KMS-11 (cell line): ENCODE data around the gene KLHDC3.
A peak's percentile ranks its signal among the peaks of the same experiment; 100 is the strongest.

Experiments used
- H2AFZ ChIP-seq: fragments of 200-600 bp; sonication (generic); 2 replicates; pipeline ENCODE4 v1.6.1; 2016; ENCODE audit warnings: antibody characterized with exemption, mixed run types, low read depth
- H3K27ac ChIP-seq: fragments of 200-600 bp; sonication (generic); 2 replicates; pipeline ENCODE4 v1.6.1; 2016; ENCODE audit warnings: mild to moderate bottlenecking, mixed run types
- H3K27me3 ChIP-seq: fragments of 200-600 bp; sonication (generic); 2 replicates; pipeline ENCODE4 v1.6.1; 2017; ENCODE audit warnings: mild to moderate bottlenecking, low read depth, mixed run types, moderate library complexity; ENCODE audit not compliant: insufficient read depth
- H3K36me3 ChIP-seq: fragments of 200-600 bp; sonication (generic); 2 replicates; pipeline ENCODE4 v1.6.1; 2017; ENCODE audit warnings: mild to moderate bottlenecking, mixed run types; ENCODE audit not compliant: insufficient read depth
- H3K4me1 ChIP-seq: fragments of 200-600 bp; sonication (generic); 2 replicates; pipeline ENCODE4 v1.6.1; 2016; ENCODE audit warnings: mild to moderate bottlenecking, low read depth, mixed run types; ENCODE audit not compliant: poor library complexity, severe bottlenecking
- H3K4me2 ChIP-seq: fragments of 200-600 bp; sonication (generic); 2 replicates; pipeline ENCODE4 v1.7.0; 2016; ENCODE audit warnings: mild to moderate bottlenecking, mixed run types
- H3K4me3 ChIP-seq: fragments of 200-600 bp; sonication (generic); IDR thresholded peaks from 2 replicates; pipeline ENCODE4 v1.6.1; 2017; ENCODE audit warnings: low read depth, low read length, mixed read lengths; ENCODE audit not compliant: insufficient read depth
- H3K79me2 ChIP-seq: fragments of 200-600 bp; sonication (generic); 2 replicates; pipeline ENCODE4 v1.6.1; 2016; ENCODE audit warnings: low read depth, mixed run types; ENCODE audit not compliant: insufficient read depth
- H3K9ac ChIP-seq: fragments of 200-600 bp; sonication (generic); 2 replicates; pipeline ENCODE4 v1.6.1; 2016; ENCODE audit warnings: mild to moderate bottlenecking, mixed run types
- H4K20me1 ChIP-seq: fragments of 200-600 bp; sonication (generic); 2 replicates; pipeline ENCODE4 v1.6.1; 2016; ENCODE audit warnings: mild to moderate bottlenecking, mixed run types; ENCODE audit not compliant: insufficient read depth
- TF ChIP-seq, protein P1 (sequence below): fragments of 200-600 bp; sonication (generic); conservative IDR thresholded peaks from 2 replicates; pipeline ENCODE4 v1.6.1; 2017; ENCODE audit warnings: low read depth, mild to moderate bottlenecking, antibody characterized with exemption, low read length, moderate library complexity, mixed read lengths

The KLHDC3 gene, protein sequence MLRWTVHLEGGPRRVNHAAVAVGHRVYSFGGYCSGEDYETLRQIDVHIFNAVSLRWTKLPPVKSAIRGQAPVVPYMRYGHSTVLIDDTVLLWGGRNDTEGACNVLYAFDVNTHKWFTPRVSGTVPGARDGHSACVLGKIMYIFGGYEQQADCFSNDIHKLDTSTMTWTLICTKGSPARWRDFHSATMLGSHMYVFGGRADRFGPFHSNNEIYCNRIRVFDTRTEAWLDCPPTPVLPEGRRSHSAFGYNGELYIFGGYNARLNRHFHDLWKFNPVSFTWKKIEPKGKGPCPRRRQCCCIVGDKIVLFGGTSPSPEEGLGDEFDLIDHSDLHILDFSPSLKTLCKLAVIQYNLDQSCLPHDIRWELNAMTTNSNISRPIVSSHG

DNA sequence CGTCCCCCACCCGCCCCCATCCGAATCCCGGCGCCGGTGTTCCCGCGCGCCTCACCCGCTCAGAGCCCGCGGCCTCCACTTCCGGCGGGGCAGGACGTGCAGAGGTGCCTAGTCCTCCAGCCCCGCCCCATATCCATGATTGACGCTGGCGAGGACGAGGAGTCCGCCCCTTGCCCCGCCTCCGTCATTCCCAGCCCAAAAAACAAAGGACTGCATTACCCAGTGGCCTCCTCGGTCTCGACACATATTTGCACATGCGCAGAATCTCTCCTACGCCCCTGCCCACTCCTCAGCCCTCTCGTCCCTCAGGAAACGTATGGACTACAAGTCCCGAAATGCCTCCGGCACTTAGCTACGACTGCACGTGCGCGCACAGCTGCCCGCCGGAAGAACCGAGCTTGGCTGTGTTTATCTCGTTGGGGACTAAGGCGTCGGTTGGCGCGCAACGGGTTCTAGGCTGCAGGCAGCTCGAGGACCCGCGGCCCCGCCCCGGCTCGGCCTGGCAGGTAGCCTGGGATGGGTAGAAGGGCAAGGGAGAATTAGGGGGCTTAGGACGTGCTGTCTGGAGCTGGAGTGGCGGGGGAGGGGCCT is at the start of gene KLHDC3, which contains the start of gene MEA1:
KLHDC3 (plus strand) TSS at position 407 of the 591 bp plus-strand sequence. CDS start 2,944 bp downstream, outside the sequence.
MEA1 (minus strand) TSS at position 104 of the 591 bp plus-strand sequence. CDS start 133 bp downstream, outside the sequence.
- H3K4me3 ChIP-seq, result no peak within 1 kb of the TSS
- H3K27me3 ChIP-seq, result no peaks in the 10 kb centered on the region
- H3K4me2 ChIP-seq, result peak within 1 kb of the TSS; percentile 90
- H3K79me2 ChIP-seq, result peaks cover 25% of the 10 kb centered on the region; the same call in 1 of the 2 replicates
- H3K4me1 ChIP-seq, result peaks cover 24% of the 10 kb centered on the region
- peak within 1 kb of the TSS; percentile 36; the same call in 1 of the 2 replicates for H3K9ac ChIP-seq
- no peak within 1 kb of the TSS; the same call in 1 of the 2 replicates for H3K27ac ChIP-seq
- no peaks in the 10 kb centered on the region for H3K36me3 ChIP-seq
- H2AFZ ChIP-seq, result peak within 1 kb of the TSS; percentile 76
- TF ChIP-seq, protein P1, sequence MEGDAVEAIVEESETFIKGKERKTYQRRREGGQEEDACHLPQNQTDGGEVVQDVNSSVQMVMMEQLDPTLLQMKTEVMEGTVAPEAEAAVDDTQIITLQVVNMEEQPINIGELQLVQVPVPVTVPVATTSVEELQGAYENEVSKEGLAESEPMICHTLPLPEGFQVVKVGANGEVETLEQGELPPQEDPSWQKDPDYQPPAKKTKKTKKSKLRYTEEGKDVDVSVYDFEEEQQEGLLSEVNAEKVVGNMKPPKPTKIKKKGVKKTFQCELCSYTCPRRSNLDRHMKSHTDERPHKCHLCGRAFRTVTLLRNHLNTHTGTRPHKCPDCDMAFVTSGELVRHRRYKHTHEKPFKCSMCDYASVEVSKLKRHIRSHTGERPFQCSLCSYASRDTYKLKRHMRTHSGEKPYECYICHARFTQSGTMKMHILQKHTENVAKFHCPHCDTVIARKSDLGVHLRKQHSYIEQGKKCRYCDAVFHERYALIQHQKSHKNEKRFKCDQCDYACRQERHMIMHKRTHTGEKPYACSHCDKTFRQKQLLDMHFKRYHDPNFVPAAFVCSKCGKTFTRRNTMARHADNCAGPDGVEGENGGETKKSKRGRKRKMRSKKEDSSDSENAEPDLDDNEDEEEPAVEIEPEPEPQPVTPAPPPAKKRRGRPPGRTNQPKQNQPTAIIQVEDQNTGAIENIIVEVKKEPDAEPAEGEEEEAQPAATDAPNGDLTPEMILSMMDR, result no peak
- H4K20me1 ChIP-seq, result no peaks in the 10 kb centered on the region

DNA sequence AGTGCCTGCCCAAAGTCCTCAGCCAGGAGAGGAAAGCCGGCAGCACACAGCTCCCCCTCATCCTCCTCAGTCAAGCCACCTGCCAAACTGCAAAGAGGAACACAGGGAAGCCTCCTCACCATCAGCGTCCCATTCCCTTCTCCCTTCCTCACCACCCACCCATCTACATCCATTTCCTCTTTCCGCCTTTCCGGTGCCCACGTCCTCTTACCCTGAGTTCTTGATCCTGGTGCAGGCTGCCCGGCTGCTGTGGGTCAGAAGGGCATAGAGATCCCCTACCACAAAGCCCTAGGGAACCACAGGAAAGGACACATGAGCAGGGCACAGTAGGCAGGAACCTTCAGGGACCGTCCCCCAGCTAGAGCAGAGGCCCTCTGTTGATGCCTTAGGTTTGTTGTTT is 47.5 kb upstream of the KLHDC3 start:
- Histone ChIP-seq H3K4me2 (no peak overlapping the region), H3K4me3 (no peak overlapping the region), H4K20me1 (no peaks in the 10 kb centered on the region), H3K4me1 (no peaks in the 10 kb centered on the region), H3K36me3 (no peaks in the 10 kb centered on the region), H3K27me3 (no peaks in the 10 kb centered on the region), H3K9ac (no peak overlapping the region), H2AFZ (no peak overlapping the region), H3K27ac (no peak overlapping the region), H3K79me2 (no peaks in the 10 kb centered on the region)
- TF ChIP-seq, protein P1, result no peak

DNA sequence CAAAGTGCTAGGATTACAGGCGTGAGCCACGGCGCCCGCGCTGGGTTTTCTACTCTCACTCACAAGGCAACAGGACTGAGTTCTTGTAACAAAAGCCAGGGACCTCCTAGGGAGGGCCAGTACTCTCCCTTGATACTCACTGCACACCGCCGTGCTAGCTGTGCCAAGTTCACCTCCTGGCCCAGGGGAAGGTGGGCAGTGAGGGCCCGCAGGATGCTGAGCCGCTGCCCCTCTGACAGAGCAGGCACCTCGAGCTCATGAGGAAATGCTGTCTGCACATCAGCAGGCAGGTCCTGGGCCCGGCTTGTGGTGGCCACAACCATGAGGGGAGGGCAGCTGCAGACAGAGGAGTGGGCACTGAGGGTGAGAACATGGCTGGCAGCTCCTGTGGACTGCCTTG is 46.8 kb upstream of the KLHDC3 start:
- no peaks in the 10 kb centered on the region for H3K36me3 ChIP-seq

DNA sequence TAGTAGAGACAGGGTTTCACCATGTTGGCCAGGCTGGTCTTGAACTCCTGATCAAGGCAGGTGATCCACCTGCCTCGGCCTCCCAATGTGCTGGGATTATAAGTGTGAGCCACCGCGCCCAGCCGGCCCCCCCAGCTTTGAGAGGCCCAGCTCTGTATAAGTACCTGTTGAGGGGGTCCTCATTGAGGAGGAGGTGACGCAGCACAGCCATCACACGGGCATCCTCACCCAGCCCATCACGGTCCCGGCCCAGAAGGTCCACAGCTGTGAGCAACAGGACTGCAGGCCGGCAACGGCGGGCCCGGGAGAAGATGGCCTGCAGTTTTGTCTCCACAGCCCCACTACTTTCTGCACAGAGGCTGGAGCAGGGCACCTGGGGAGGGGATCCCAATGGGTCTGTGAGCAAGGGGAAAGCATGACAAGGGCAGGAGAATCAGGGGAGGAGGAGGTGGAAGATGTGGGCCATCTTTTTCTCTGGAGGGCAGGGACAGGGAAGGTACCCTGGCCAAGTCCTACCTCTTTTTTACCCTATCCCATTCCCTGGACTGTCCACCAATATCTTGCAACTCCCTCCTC is 45.8 kb upstream of the KLHDC3 start:
- H3K4me3 ChIP-seq, result no peak overlapping the region
- no peak overlapping the region for H3K4me2 ChIP-seq
- TF ChIP-seq, protein P1, result no peak
- no peaks in the 10 kb centered on the region for H4K20me1 ChIP-seq
- no peak overlapping the region for H2AFZ ChIP-seq
- no peaks in the 10 kb centered on the region for H3K79me2 ChIP-seq
- H3K4me1 ChIP-seq, result no peaks in the 10 kb centered on the region
- H3K27me3 ChIP-seq, result no peaks in the 10 kb centered on the region
- H3K36me3 ChIP-seq, result no peaks in the 10 kb centered on the region
- H3K9ac ChIP-seq, result no peak overlapping the region
- no peak overlapping the region for H3K27ac ChIP-seq

More for the DNA sequence above, 46.8 kb upstream of the KLHDC3 start:
- Histone ChIP-seq H2AFZ (no peak overlapping the region), H3K4me3 (no peak overlapping the region), H4K20me1 (no peaks in the 10 kb centered on the region), H3K27me3 (no peaks in the 10 kb centered on the region), H3K4me1 (no peaks in the 10 kb centered on the region), H3K79me2 (no peaks in the 10 kb centered on the region), H3K27ac (no peak overlapping the region), H3K4me2 (no peak overlapping the region), H3K9ac (no peak overlapping the region)
- TF ChIP-seq, protein P1, result no peak
